Astrocyte (in vitro differentiated cells and primary cell): ENCODE measurements around the gene KIRREL3. TPM values are rescaled to one million over a fixed set of nuclear protein-coding genes. Genes with fewer than 3 reads are reported as not detected.

Experiments used
- DNase-seq: peaks from one replicate; pipeline ENCODE4 v3.0.0-alpha.2; 2010; ENCODE audit warnings: low read depth
- FAIRE-seq: peaks from 2 replicates; lab custom pipeline; 2011; peaks lifted over from hg19 to GRCh38; lab: Jason Lieb, UNC
- H2AFZ ChIP-seq: 2 replicates; pipeline ENCODE4 v1.6.0; 2012; ENCODE audit warnings: low read depth, low read length, inconsistent platforms
- H3K27ac ChIP-seq: 2 replicates; pipeline ENCODE4 v1.5.1; 2011; ENCODE audit warnings: low read depth, low read length, inconsistent platforms
- H3K27me3 ChIP-seq: 2 replicates; pipeline ENCODE4 v1.6.0; 2011; ENCODE audit warnings: low read length, inconsistent platforms; ENCODE audit not compliant: insufficient read depth
- H3K36me3 ChIP-seq: 2 replicates; pipeline ENCODE4 v1.5.1; 2011; ENCODE audit warnings: low read length, inconsistent platforms; ENCODE audit not compliant: insufficient read depth
- H3K4me1 ChIP-seq: 2 replicates; pipeline ENCODE4 v1.5.1; 2011; ENCODE audit warnings: low read length, inconsistent platforms; ENCODE audit not compliant: insufficient read depth
- H3K4me2 ChIP-seq: 2 replicates; pipeline ENCODE4 v1.6.0; 2012; ENCODE audit warnings: low read length, inconsistent platforms
- H3K4me3 ChIP-seq: 2 replicates; pipeline ENCODE4 v1.5.1; 2011; ENCODE audit warnings: low read depth, mild to moderate bottlenecking, low read length, inconsistent platforms; ENCODE audit not compliant: insufficient read depth
- H3K79me2 ChIP-seq: 2 replicates; pipeline ENCODE4 v1.6.0; 2012; ENCODE audit warnings: mild to moderate bottlenecking, low read length, inconsistent platforms; ENCODE audit not compliant: insufficient read depth
- H3K9ac ChIP-seq: 2 replicates; pipeline ENCODE4 v1.6.0; 2012; ENCODE audit warnings: mild to moderate bottlenecking, low read length, inconsistent platforms
- H3K9me3 ChIP-seq: 2 replicates; pipeline ENCODE4 v1.5.1; 2012; ENCODE audit warnings: low read depth, mild to moderate bottlenecking, low read length, inconsistent platforms; ENCODE audit not compliant: insufficient read depth
- H4K20me1 ChIP-seq: 2 replicates; pipeline ENCODE4 v1.6.0; 2012; ENCODE audit warnings: low read length, inconsistent platforms; ENCODE audit not compliant: insufficient read depth
- H3K27ac Mint-ChIP-seq: one replicate; pipeline ENCODE4 v1.8.0; 2021; ENCODE audit warnings: mild to moderate bottlenecking, mixed read lengths; ENCODE audit not compliant: unreplicated experiment
- H3K27me3 Mint-ChIP-seq: one replicate; pipeline ENCODE4 v1.8.0; 2021; ENCODE audit warnings: low read depth, mixed read lengths; ENCODE audit not compliant: unreplicated experiment
- H3K36me3 Mint-ChIP-seq: one replicate; pipeline ENCODE4 v1.8.0; 2021; ENCODE audit warnings: low read depth, mixed read lengths; ENCODE audit not compliant: unreplicated experiment
- H3K4me1 Mint-ChIP-seq: one replicate; pipeline ENCODE4 v1.8.0; 2021; ENCODE audit warnings: low read depth, mixed read lengths; ENCODE audit not compliant: unreplicated experiment
- H3K4me3 Mint-ChIP-seq: one replicate; pipeline ENCODE4 v1.8.0; 2021; ENCODE audit warnings: mild to moderate bottlenecking, moderate library complexity, mixed read lengths; ENCODE audit not compliant: unreplicated experiment
- H3K9me3 Mint-ChIP-seq: one replicate; pipeline ENCODE4 v1.8.0; 2021; ENCODE audit warnings: mild to moderate bottlenecking, mixed read lengths; ENCODE audit not compliant: unreplicated experiment
- CTCF ChIP-seq: IDR thresholded peaks from 2 replicates; pipeline ENCODE4 v1.5.1; 2011; ENCODE audit warnings: low read depth, mild to moderate bottlenecking, inconsistent platforms, low read length, moderate library complexity; ENCODE audit not compliant: insufficient read depth
- EZH2 ChIP-seq: IDR thresholded peaks from 2 replicates; pipeline ENCODE4 v1.6.1; 2012; ENCODE audit warnings: mild to moderate bottlenecking, low read length, inconsistent platforms; ENCODE audit not compliant: insufficient read depth
- total RNA-seq: library from RNA; stranded (reverse); gene quantifications from 2 replicates; pipeline ENCODE4 v1.2.1, GENCODE V29; 2021

KIRREL3 gene
- total RNA-seq, 1 donor from 2014 or later, result 0.91 TPM

- Mint-ChIP-seq H3K4me1 (peaks cover 5% of the 10 kb centered on the region), H3K27ac (no peak overlapping the region), H3K4me3 (no peak overlapping the region), H3K9me3 (peaks cover 1% of the 10 kb centered on the region), H3K36me3 (no peaks in the 10 kb centered on the region), H3K27me3 (peaks cover 7% of the 10 kb centered on the region)
- Histone ChIP-seq H3K27me3 (peaks cover 3% of the 10 kb centered on the region), H3K4me2 (no peak overlapping the region), H3K79me2 (no peaks in the 10 kb centered on the region), H3K27ac (no peak overlapping the region), H3K4me1 (peaks cover 5% of the 10 kb centered on the region), H3K9me3 (no peaks in the 10 kb centered on the region), H2AFZ (no peak overlapping the region), H3K4me3 (no peak overlapping the region), H3K9ac (no peak overlapping the region), H4K20me1 (no peaks in the 10 kb centered on the region), H3K36me3 (no peaks in the 10 kb centered on the region)
- TF ChIP-seq EZH2, result no peak
- no peak for TF ChIP-seq CTCF
- DNase-seq, result no peak
- FAIRE-seq, result no peak
Observed at GRCh38 chr11:126476266-126476924, 524.2 kb downstream of the KIRREL3 start.

GRCh38 chr11:126475014-126475991 is 525.3 kb downstream of the KIRREL3 start:
- Mint-ChIP-seq H3K27me3 (peaks cover 7% of the 10 kb centered on the region), H3K4me1 (peaks cover 2% of the 10 kb centered on the region), H3K36me3 (no peaks in the 10 kb centered on the region), H3K27ac (no peak overlapping the region), H3K4me3 (no peak overlapping the region), H3K9me3 (no peaks in the 10 kb centered on the region)
- Histone ChIP-seq H3K36me3 (no peaks in the 10 kb centered on the region), H3K4me3 (no peak overlapping the region), H4K20me1 (no peaks in the 10 kb centered on the region), H2AFZ (no peak overlapping the region), H3K27me3 (peaks cover 3% of the 10 kb centered on the region), H3K9me3 (no peaks in the 10 kb centered on the region), H3K27ac (no peak overlapping the region), H3K79me2 (no peaks in the 10 kb centered on the region), H3K9ac (no peak overlapping the region), H3K4me2 (no peak overlapping the region), H3K4me1 (peaks cover under 1% of the 10 kb centered on the region)
- no peak for FAIRE-seq
- no peak for DNase-seq
- TF ChIP-seq CTCF (no peak), EZH2 (no peak)
